Neural cell (in vitro differentiated cells): ENCODE results near the gene DPH6. TPM values are rescaled to one million over a fixed set of nuclear protein-coding genes. Genes with fewer than 3 reads are reported as not detected.

Experiments
- H2AFZ ChIP-seq: fragments of 200-600, 300-800 bp; sonication (generic), shearing (Covaris generic); 2 replicates; pipeline ENCODE4 v1.6.0; 2014; ENCODE audit warnings: low read depth, mild to moderate bottlenecking, antibody characterized with exemption, low read length, moderate library complexity
- H3F3A ChIP-seq: fragments of 200-600 bp; shearing (Covaris generic); 2 replicates; pipeline ENCODE4 v1.6.1; 2016; ENCODE audit warnings: mild to moderate bottlenecking, moderate library complexity, mixed read lengths, antibody characterized with exemption, low read length; ENCODE audit not compliant: insufficient read depth, poor library complexity, severe bottlenecking
- H3K27ac ChIP-seq: fragments of 200-600, 300-800 bp; sonication (generic), shearing (Covaris generic); 2 replicates; pipeline ENCODE4 v1.5.1; 2014; ENCODE audit warnings: mild to moderate bottlenecking, low read length, moderate library complexity
- H3K27me3 ChIP-seq: fragments of 300-800, 200-600 bp; sonication (generic), shearing (Covaris generic); 2 replicates; pipeline ENCODE4 v1.6.0; 2014; ENCODE audit warnings: mild to moderate bottlenecking, low read depth, low read length, moderate library complexity; ENCODE audit not compliant: insufficient read depth
- H3K36me3 ChIP-seq: fragments of 300-800, 200-600 bp; sonication (generic), shearing (Covaris generic); 2 replicates; pipeline ENCODE4 v1.5.1; 2014; ENCODE audit warnings: mild to moderate bottlenecking, antibody characterized with exemption, low read length, moderate library complexity; ENCODE audit not compliant: insufficient read depth
- H3K4me2 ChIP-seq: fragments of 300-800, 200-600 bp; sonication (generic), shearing (Covaris generic); 2 replicates; pipeline ENCODE4 v1.6.0; 2014; ENCODE audit warnings: mild to moderate bottlenecking, low read length
- H3K4me3 ChIP-seq: fragments of 300-800, 200-600 bp; sonication (generic), shearing (Covaris generic); 2 replicates; pipeline ENCODE4 v1.5.1; 2014; ENCODE audit warnings: mild to moderate bottlenecking, low read length, moderate library complexity
- H3K79me2 ChIP-seq: fragments of 200-600 bp; shearing (Covaris generic); replicated peaks from 2 replicates; pipeline ENCODE4 v1.6.0; 2014; ENCODE audit warnings: mild to moderate bottlenecking, low read length, moderate library complexity; ENCODE audit not compliant: insufficient read depth
- H3K9ac ChIP-seq: fragments of 300-800, 200-600 bp; sonication (generic), shearing (Covaris generic); 2 replicates; pipeline ENCODE4 v1.6.1; 2016; ENCODE audit warnings: mild to moderate bottlenecking, low read length, mixed read lengths
- H3K9me2 ChIP-seq: fragments of 200-600 bp; shearing (Covaris generic); 2 replicates; pipeline ENCODE4 v1.6.1; 2016; ENCODE audit warnings: mild to moderate bottlenecking, low read length, mixed read lengths; ENCODE audit not compliant: insufficient read depth
- H3K9me3 ChIP-seq: fragments of 200-600, 300-800 bp; sonication (generic), shearing (Covaris generic); 2 replicates; pipeline ENCODE4 v1.6.1; 2016; ENCODE audit warnings: mild to moderate bottlenecking, mixed run types, low read length, moderate library complexity, mixed read lengths
- H4K20me1 ChIP-seq: fragments of 200-600 bp; shearing (Covaris generic); 2 replicates; pipeline ENCODE4 v1.6.1; 2016; ENCODE audit warnings: mild to moderate bottlenecking, mixed run types; ENCODE audit not compliant: insufficient read depth
- CTCF ChIP-seq: fragments of 450-650 bp; IDR thresholded peaks from 2 replicates; pipeline ENCODE4 v1.5.1; 2014; ENCODE audit warnings: antibody characterized with exemption, mild to moderate bottlenecking, moderate library complexity; ENCODE audit not compliant: poor library complexity, severe bottlenecking
- EP300 ChIP-seq: fragments of 450-650 bp; conservative IDR thresholded peaks from 2 replicates; pipeline ENCODE4 v1.6.1; 2014; ENCODE audit warnings: antibody characterized with exemption, mild to moderate bottlenecking, moderate library complexity; ENCODE audit not compliant: poor library complexity, severe bottlenecking
- EZH2 ChIP-seq: fragments of 200-600, 300-800 bp; shearing (Covaris generic), sonication (generic); IDR thresholded peaks from 2 replicates; pipeline ENCODE4 v1.6.1; 2014; ENCODE audit warnings: antibody characterized with exemption, low read length, borderline replicate concordance, mild to moderate bottlenecking; ENCODE audit not compliant: insufficient read depth, poor library complexity, severe bottlenecking
- MXI1 ChIP-seq: fragments of 450-650 bp; conservative IDR thresholded peaks from 2 replicates; pipeline ENCODE4 v1.6.1; 2014; ENCODE audit warnings: antibody characterized with exemption, mild to moderate bottlenecking; ENCODE audit not compliant: poor library complexity, severe bottlenecking
- POLR2AphosphoS5 ChIP-seq: IDR thresholded peaks from 2 replicates; pipeline ENCODE4 v1.6.1; 2012
- RAD21 ChIP-seq: fragments of 450-650 bp; conservative IDR thresholded peaks from 2 replicates; pipeline ENCODE4 v1.6.1; 2014; ENCODE audit warnings: antibody characterized with exemption, mild to moderate bottlenecking, moderate library complexity
- SMC3 ChIP-seq: fragments of 450-650 bp; conservative IDR thresholded peaks from 2 replicates; pipeline ENCODE4 v1.6.1; 2014; ENCODE audit warnings: antibody characterized with exemption, mild to moderate bottlenecking, moderate library complexity; ENCODE audit not compliant: poor library complexity
- TAF1 ChIP-seq: IDR thresholded peaks from 2 replicates; pipeline ENCODE4 v1.6.1; 2012; ENCODE audit warnings: low read depth
- polyA plus RNA-seq: library from polyadenylated mRNA; depleted of rRNA; stranded (reverse); fragments of >200 nt; gene quantifications from 2 replicates; pipeline ENCODE4 v1.2.3, GENCODE V29; 2014
- TF ChIP-seq, protein P1 (sequence below): IDR thresholded peaks from 2 replicates; pipeline ENCODE4 v1.6.1; 2012; ENCODE audit warnings: borderline replicate concordance

The DPH6 gene
- polyA plus RNA-seq, 1 donor from 2014 or later, result 6.9 TPM

DNA sequence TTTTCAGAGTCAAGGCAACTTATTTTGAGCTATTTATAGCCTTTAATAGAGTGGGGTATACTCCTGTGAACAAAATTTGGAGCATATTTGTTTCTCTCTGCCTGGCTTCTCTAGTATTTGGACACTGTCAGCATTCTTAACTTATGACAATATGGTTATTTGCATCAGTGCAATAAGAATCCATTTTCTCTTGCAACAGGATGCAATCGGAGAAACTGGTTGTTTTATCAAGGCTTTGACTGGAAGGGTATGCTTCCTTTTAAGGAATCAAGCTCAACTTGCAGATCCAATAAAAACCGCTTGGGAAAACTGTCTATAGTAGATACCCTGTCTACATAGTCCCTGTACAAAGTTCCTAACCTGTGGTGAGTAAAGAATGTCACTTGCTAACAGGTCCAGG lies 106.7 kb downstream of the DPH6 start:
- Histone ChIP-seq H3K27me3 (no peaks in the 10 kb centered on the region), H3K9me2 (no peaks in the 10 kb centered on the region), H3K27ac (no peak overlapping the region), H3K9ac (no peak overlapping the region), H3K4me2 (no peak overlapping the region), H3F3A (no peaks in the 10 kb centered on the region), H3K9me3 (no peaks in the 10 kb centered on the region), H4K20me1 (no peaks in the 10 kb centered on the region), H3K79me2 (no peaks in the 10 kb centered on the region), H3K36me3 (no peaks in the 10 kb centered on the region), H2AFZ (no peak overlapping the region), H3K4me3 (no peak overlapping the region)
- TF ChIP-seq RAD21, result no peak

GRCh38 chr15:35437157-35437556 lies 108.8 kb downstream of the DPH6 start:
- H3K9me2 ChIP-seq, result no peaks in the 10 kb centered on the region
- no peak overlapping the region for H3K27ac ChIP-seq

GRCh38 chr15:35436422-35436821 lies 109.5 kb downstream of the DPH6 start:
- TF ChIP-seq EZH2 (no peak), SMC3 (no peak), EP300 (no peak), MXI1 (no peak), TAF1 (no peak), CTCF (no peak), POLR2AphosphoS5 (no peak), RAD21 (no peak)
- TF ChIP-seq, protein P1, sequence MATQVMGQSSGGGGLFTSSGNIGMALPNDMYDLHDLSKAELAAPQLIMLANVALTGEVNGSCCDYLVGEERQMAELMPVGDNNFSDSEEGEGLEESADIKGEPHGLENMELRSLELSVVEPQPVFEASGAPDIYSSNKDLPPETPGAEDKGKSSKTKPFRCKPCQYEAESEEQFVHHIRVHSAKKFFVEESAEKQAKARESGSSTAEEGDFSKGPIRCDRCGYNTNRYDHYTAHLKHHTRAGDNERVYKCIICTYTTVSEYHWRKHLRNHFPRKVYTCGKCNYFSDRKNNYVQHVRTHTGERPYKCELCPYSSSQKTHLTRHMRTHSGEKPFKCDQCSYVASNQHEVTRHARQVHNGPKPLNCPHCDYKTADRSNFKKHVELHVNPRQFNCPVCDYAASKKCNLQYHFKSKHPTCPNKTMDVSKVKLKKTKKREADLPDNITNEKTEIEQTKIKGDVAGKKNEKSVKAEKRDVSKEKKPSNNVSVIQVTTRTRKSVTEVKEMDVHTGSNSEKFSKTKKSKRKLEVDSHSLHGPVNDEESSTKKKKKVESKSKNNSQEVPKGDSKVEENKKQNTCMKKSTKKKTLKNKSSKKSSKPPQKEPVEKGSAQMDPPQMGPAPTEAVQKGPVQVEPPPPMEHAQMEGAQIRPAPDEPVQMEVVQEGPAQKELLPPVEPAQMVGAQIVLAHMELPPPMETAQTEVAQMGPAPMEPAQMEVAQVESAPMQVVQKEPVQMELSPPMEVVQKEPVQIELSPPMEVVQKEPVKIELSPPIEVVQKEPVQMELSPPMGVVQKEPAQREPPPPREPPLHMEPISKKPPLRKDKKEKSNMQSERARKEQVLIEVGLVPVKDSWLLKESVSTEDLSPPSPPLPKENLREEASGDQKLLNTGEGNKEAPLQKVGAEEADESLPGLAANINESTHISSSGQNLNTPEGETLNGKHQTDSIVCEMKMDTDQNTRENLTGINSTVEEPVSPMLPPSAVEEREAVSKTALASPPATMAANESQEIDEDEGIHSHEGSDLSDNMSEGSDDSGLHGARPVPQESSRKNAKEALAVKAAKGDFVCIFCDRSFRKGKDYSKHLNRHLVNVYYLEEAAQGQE, result no peak
- no peak overlapping the region for H3K4me2 ChIP-seq

More at GRCh38 chr15:35437157-35437556, 108.8 kb downstream of the DPH6 start:
- Histone ChIP-seq H3K36me3 (no peaks in the 10 kb centered on the region), H3K79me2 (no peaks in the 10 kb centered on the region), H3K9ac (no peak overlapping the region), H3K27me3 (no peaks in the 10 kb centered on the region), H3F3A (no peaks in the 10 kb centered on the region), H4K20me1 (no peaks in the 10 kb centered on the region), H2AFZ (no peak overlapping the region), H3K4me2 (no peak overlapping the region), H3K4me3 (no peak overlapping the region), H3K9me3 (no peaks in the 10 kb centered on the region)
- TF ChIP-seq CTCF, result no peak
- no peak for TF ChIP-seq POLR2AphosphoS5

More at GRCh38 chr15:35436422-35436821, 109.5 kb downstream of the DPH6 start:
- Histone ChIP-seq H3K27me3 (no peaks in the 10 kb centered on the region), H3K79me2 (no peaks in the 10 kb centered on the region), H4K20me1 (no peaks in the 10 kb centered on the region), H3K9me3 (no peaks in the 10 kb centered on the region), H2AFZ (no peak overlapping the region), H3K9me2 (no peaks in the 10 kb centered on the region), H3K27ac (no peak overlapping the region), H3K4me3 (no peak overlapping the region), H3K36me3 (no peaks in the 10 kb centered on the region), H3K9ac (no peak overlapping the region), H3F3A (no peaks in the 10 kb centered on the region)
